CD4-positive, alpha-beta T cell treated with Interleukin-6 at 100 ng/mL for 8 hours (primary cell): ENCODE measurements around the gene TUBG2.

Experiments
- DNase-seq: peaks from one replicate; pipeline ENCODE4 v3.0.0-alpha.2; 2020; ENCODE audit warnings: mixed read lengths, low spot score

Gene TUBG2

DNA sequence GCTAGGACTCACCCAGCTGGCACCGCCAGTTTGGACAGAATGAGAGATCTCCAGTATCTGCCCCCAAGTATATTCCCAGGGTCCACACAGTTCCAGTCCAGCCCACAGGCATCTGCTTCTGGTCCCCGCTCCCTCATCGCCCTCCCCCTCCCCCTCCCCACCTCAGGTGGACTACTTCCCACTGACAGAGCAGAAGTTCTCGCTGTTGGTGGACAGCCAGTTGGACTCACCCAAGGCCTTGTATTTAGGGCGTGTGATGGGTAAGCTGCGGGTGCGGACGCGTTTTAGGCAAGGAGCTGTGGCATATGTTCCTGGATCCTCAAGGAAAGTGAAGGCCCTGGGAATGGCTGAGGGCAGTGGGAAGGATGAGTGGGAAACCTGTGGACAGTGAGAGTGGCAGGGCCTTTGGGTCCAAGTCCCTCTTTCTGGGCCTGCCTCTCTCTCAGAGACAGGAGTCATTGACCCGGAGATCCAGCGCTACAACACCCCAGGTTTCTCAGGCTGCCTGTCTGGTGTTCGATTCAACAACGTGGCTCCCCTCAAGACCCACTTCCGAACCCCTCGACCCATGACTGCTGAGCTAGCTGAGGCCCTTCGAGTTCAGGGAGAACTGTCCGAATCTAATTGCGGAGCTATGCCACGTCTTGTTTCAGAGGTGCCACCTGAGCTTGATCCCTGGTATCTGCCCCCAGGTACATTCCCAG, 38.2 kb downstream of the TUBG2 start:
- no peak for DNase-seq

DNA sequence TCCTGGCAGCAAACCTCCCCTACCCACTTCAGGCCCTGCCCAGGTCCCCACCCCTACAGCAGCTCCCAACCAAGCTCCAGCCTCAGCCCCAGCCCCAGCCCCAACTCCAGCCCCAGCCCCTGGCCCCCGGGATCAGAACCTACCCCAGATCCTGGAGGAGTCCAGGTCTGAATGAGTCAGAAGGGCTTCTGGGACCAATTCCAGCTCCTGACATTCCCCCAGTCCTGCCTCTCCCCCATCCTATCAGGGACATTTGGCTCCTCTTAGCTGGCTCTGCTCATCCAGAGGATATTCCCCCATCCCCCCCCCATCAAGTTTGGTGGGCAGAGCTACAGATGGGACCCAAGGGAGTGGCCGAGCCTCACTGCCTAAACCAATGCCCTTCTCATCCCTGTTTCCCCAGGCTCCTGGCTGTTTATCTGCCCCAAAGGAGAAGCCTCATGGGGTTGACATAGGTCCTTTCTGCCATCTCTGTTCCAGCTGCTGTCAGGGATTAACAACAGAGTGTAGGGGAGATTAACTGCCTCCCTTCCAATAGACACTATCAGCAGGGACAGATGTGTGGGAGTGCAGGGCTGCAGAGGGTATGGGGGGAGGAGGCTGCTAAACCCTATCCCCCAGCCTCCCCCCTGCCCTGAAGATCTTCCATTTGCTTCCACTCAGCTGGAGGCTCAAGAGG, 39.8 kb downstream of the TUBG2 start:
- no peak for DNase-seq

- no peak for DNase-seq
These were observed 40.3 kb downstream of the TUBG2 start for GRCh38 chr17:42699415-42699740.

- no peak for DNase-seq
These were observed 41.7 kb downstream of the TUBG2 start for GRCh38 chr17:42700586-42701289.

DNA sequence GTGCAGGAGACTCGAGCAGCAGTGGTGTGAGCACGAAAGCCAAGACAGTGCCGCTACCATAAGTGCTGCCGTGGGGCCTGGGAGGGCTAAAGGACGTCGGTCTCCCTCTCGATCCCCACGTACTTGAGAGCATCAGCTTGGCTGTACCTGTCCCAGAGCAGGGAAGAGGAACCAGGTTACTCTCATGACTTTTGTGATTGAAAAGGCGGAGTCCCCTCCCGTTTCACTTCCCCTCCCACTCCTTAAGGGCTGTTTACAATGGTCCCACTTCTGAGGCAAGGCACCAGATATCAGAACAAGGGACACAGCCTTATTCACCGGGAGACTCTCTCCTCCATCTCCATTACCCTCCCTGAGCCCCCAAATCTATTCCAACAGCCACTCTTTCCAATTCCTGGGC, 43.4 kb downstream of the TUBG2 start:
- no peak for DNase-seq

DNA sequence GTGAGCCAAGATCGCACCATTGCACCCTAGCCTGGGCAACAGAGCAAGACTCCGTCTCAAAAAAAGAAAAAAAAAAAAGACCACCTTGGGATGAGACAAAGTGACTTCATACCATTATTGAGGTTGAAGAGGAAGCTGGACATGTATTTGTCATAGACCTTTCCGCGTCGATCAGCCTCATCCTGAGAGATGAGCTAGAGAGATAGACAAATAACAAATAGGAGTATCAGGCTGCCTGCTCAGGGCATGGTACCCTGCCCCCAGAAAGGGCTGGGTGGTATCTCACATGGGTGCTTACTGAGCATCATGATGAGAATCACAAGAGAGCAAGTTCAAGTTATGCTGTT, 45.4 kb downstream of the TUBG2 start:
- no peak for DNase-seq

- no peak for DNase-seq
These were observed 45.9 kb downstream of the TUBG2 start for GRCh38 chr17:42704837-42705494.

DNA sequence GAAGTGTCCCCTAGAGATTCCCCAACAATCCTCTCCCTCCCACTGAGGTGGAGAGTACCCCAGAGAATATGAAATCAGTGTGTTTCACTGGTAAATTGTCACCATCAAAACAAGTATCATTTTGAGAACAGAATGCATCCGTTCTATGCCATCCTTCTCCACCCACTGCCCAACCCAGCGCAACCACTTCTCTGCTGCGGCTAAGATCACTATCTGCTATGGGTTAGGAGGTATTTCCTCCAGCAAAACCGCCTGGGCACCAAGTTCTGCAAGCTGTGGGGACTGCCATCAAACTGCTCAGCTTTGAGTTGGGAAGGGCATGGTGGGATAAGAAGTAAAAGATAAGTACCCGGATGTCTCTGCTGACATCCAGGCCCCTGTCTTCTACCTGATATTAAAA, 47.6 kb downstream of the TUBG2 start:
- peak; percentile 63 for DNase-seq

GRCh38 chr17:42708588-42708987, 49.5 kb downstream of the TUBG2 start:
- DNase-seq: no peak

- DNase-seq: no peak
These were observed 50.5 kb downstream of the TUBG2 start for GRCh38 chr17:42709561-42709960.
